Measurements from ENCODE around the gene PRDX5. TPM values are rescaled to one million over a fixed set of nuclear protein-coding genes. Genes with fewer than 3 reads are reported as not detected.

Gene PRDX5
- total RNA-seq, 2 experiments from 2014 or later: 31.7 to 33.1 TPM

DNA sequence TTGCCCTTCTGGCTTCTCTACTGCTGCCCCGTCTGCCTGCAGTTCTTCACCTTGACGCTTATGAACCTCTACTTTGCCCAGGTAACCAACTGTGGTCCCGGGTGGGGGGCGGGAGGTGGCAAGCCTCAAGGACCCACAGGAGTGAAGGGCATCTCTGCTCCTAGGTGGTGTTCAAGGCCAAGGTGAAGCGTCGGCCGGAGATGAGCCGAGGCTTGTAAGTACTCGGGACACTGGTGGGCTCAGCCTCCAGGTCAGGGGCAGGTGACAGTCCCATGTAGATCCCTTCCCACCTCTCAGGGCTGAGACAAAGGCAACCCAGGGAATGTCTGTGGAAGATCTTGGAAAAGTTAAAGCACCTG is 31.1 kb upstream of the PRDX5 start:
- no peak overlapping the region for H3K27ac ChIP-seq (ENCODE audit: low read depth in 1 of 2, low read length in 2 of 2)
- ATAC-seq (ENCODE audit: poor library complexity): no peak
- no peaks in the 10 kb centered on the region for H3K9me3 Mint-ChIP-seq
- peak overlapping the region; percentile 90 for H3K4me3 Mint-ChIP-seq
- intact Hi-C loops (cut with DNase I, micrococcal nuclease): loop anchor here in 1 of 2 experiments (1.0 kb wide), 1 partner anchor 17 kb away; no protein-coding TSS in a partner anchor
- TF ChIP-seq, protein P1, sequence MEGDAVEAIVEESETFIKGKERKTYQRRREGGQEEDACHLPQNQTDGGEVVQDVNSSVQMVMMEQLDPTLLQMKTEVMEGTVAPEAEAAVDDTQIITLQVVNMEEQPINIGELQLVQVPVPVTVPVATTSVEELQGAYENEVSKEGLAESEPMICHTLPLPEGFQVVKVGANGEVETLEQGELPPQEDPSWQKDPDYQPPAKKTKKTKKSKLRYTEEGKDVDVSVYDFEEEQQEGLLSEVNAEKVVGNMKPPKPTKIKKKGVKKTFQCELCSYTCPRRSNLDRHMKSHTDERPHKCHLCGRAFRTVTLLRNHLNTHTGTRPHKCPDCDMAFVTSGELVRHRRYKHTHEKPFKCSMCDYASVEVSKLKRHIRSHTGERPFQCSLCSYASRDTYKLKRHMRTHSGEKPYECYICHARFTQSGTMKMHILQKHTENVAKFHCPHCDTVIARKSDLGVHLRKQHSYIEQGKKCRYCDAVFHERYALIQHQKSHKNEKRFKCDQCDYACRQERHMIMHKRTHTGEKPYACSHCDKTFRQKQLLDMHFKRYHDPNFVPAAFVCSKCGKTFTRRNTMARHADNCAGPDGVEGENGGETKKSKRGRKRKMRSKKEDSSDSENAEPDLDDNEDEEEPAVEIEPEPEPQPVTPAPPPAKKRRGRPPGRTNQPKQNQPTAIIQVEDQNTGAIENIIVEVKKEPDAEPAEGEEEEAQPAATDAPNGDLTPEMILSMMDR (IDR thresholded peaks at IDR 0.05): no peak
- H3K4me1 ChIP-seq (ENCODE audit: insufficient read depth, low read length): peaks cover 40% of the 10 kb centered on the region
- H3K27ac Mint-ChIP-seq: peak overlapping the region; percentile 88
- H3K36me3 ChIP-seq (ENCODE audit: insufficient read depth, low read length): peaks cover 13% of the 10 kb centered on the region
- DNase-seq: peak in 1 of 14 experiments; percentile 42
- H3K9me3 ChIP-seq (ENCODE audit: control insufficient read depth in 1 of 2, insufficient read depth in 1 of 2, low read length in 2 of 2): peaks cover 0 to 6% of the 10 kb centered on the region in 2 experiments
- H3K36me3 Mint-ChIP-seq (ENCODE audit: low read depth): peaks cover 5% of the 10 kb centered on the region
- peaks cover 20% of the 10 kb centered on the region for H3K4me1 Mint-ChIP-seq (ENCODE audit: low read depth)
- peaks cover 8% of the 10 kb centered on the region for H3K27me3 Mint-ChIP-seq
- H3K4me3 ChIP-seq (ENCODE audit: low read length): no peak overlapping the region
- CTCF ChIA-PET: interaction anchor here (0.6 to 3.9 kb wide), 3 partner anchors 14 to 1519 kb away, joined by 3 to 21 read pairs (median 10); partner anchors contain the start of gene CATSPERZ
- POLR2A ChIA-PET: interaction anchor here (3.8 kb wide), 1 partner anchor 18 kb away, joined by 18 read pairs; the partner anchor contains the start of gene ESRRA
- H3K27me3 ChIP-seq (ENCODE audit: control insufficient read depth in 1 of 2, insufficient read depth in 2 of 2, low read length in 2 of 2): peaks cover 13 to 14% of the 10 kb centered on the region in 2 experiments

DNA sequence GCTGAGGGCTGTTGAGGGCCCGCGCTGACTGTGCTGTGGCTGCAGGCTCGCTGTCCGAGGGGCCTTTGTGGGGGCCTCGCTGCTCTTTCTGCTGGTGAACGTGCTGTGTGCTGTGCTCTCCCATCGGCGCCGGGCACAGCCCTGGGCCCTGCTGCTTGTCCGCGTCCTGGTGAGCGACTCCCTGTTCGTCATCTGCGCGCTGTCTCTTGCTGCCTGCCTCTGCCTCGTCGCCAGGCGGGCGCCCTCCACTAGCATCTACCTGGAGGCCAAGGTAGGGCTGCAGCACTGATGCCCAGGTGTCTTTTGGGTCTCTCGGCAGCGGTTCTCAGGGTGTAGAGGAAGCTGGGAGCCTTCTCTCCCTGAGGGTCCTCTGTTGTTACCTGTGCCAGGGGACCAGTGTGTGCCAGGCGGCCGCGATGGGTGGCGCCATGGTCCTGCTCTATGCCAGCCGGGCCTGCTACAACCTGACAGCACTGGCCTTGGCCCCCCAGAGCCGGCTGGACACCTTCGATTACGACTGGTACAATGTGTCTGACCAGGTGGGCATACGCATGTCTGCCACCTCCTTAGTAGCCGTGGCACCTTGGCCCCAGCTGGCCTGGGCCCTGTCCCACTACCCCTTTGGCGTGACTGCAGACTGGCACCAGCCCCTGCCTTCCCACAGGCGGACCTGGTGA is 30.1 kb upstream of the PRDX5 start:
- peaks cover 13% of the 10 kb centered on the region for H3K27me3 Mint-ChIP-seq
- H3K36me3 ChIP-seq (ENCODE audit: insufficient read depth, low read length): peaks cover 6% of the 10 kb centered on the region
- H3K27me3 ChIP-seq (ENCODE audit: control insufficient read depth in 1 of 2, insufficient read depth in 2 of 2, low read length in 2 of 2): peaks cover 19 to 22% of the 10 kb centered on the region in 2 experiments
- no peak overlapping the region for H3K27ac Mint-ChIP-seq
- H3K4me3 Mint-ChIP-seq: peak overlapping the region; percentile 62
- peaks cover 46% of the 10 kb centered on the region for H3K4me1 ChIP-seq (ENCODE audit: insufficient read depth, low read length)
- peaks cover 0 to 7% of the 10 kb centered on the region in 2 experiments for H3K9me3 ChIP-seq (ENCODE audit: control insufficient read depth in 1 of 2, insufficient read depth in 1 of 2, low read length in 2 of 2)
- no peak overlapping the region for H3K27ac ChIP-seq (ENCODE audit: low read depth in 1 of 2, low read length in 2 of 2)
- ATAC-seq (ENCODE audit: poor library complexity) (no peak), DNase-seq (no peak)
- POLR2A ChIA-PET: interaction anchor here (3.8 kb wide), 1 partner anchor 17 kb away, joined by 18 read pairs; the partner anchor contains the start of gene ESRRA
- peaks cover 19% of the 10 kb centered on the region for H3K4me1 Mint-ChIP-seq (ENCODE audit: low read depth)
- H3K9me3 Mint-ChIP-seq: no peaks in the 10 kb centered on the region
- no peak overlapping the region for H3K4me3 ChIP-seq (ENCODE audit: low read length)
- CTCF ChIA-PET: no interaction called here
- peaks cover 5% of the 10 kb centered on the region for H3K36me3 Mint-ChIP-seq (ENCODE audit: low read depth)
- TF ChIP-seq, protein P1 (IDR thresholded peaks at IDR 0.05): no peak
- intact Hi-C loops (cut with DNase I, micrococcal nuclease): no loop called here

GRCh38 chr11:64288353-64288750 is 29.6 kb upstream of the PRDX5 start:
- Mint-ChIP-seq H3K27ac (no peak overlapping the region), H3K27me3 (peaks cover 18% of the 10 kb centered on the region), H3K36me3 (ENCODE audit: low read depth) (peaks cover 5% of the 10 kb centered on the region), H3K4me3 (peak overlapping the region; percentile 7), H3K4me1 (ENCODE audit: low read depth) (peaks cover 14% of the 10 kb centered on the region), H3K9me3 (no peaks in the 10 kb centered on the region)
- intact Hi-C loops (cut with DNase I, micrococcal nuclease): no loop called here
- Histone ChIP-seq H3K9me3 (ENCODE audit: control insufficient read depth in 1 of 2, insufficient read depth in 1 of 2, low read length in 2 of 2) (peaks cover 0 to 10% of the 10 kb centered on the region in 2 experiments), H3K4me1 (ENCODE audit: insufficient read depth, low read length) (peaks cover 41% of the 10 kb centered on the region), H3K4me3 (ENCODE audit: low read length) (no peak overlapping the region), H3K36me3 (ENCODE audit: insufficient read depth, low read length) (peaks cover 6% of the 10 kb centered on the region), H3K27ac (ENCODE audit: low read depth in 1 of 2, low read length in 2 of 2) (no peak overlapping the region), H3K27me3 (ENCODE audit: control insufficient read depth in 1 of 2, insufficient read depth in 2 of 2, low read length in 2 of 2) (peaks cover 25 to 27% of the 10 kb centered on the region in 2 experiments)
- ATAC-seq (ENCODE audit: poor library complexity): no peak
- CTCF ChIA-PET: no interaction called here
- no peak for DNase-seq
- TF ChIP-seq, protein P1 (IDR thresholded peaks at IDR 0.05): no peak
- POLR2A ChIA-PET: no interaction called here
